Muscle of back (tissue), 13 donors: Measurements from ENCODE around the gene EFCAB10. TPM values are rescaled to one million over a fixed set of nuclear protein-coding genes. Genes with fewer than 3 reads are reported as not detected.
A peak's percentile ranks its signal among the peaks of the same experiment; 100 is the strongest.

Source experiments
- DNase-seq, 3 donors: peaks; one replicate each; pipeline versions ENCODE4 v3.0.0 to v3.0.0-alpha.2; 2013
- long read RNA-seq, 9 donors: transcript quantifications; one replicate each; lab custom pipeline, GENCODE V29; 2026
- polyA plus RNA-seq, 10 donors: library from polyadenylated mRNA; unstranded; fragments of 120-200 nt; gene quantifications; one replicate each; pipeline ENCODE4 v1.2.1, GENCODE V29; 2013; ENCODE audit not compliant: insufficient read length in 10 of 10

Gene EFCAB10, protein sequence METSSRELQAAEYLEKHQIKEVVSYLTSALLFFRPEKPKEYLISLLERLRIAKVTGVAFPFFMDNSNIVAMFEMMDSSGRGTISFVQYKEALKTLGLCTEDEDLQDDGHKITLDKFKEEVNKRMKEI
- polyA plus RNA-seq = 1 to 10 TPM in 7 of 10 donors, under 1 TPM in 3; 0.78 to 2.2 (median 1.2) TPM
- long read RNA-seq, donor 1 = 0 reads
- long read RNA-seq, donor 2 = 0 reads
- long read RNA-seq, donor 3 = 0 reads
- long read RNA-seq, donor 4 = 0 reads
- long read RNA-seq, donor 5 = 0 reads
- long read RNA-seq, donor 6 = 0 reads
- long read RNA-seq, donor 7 = 0 reads
- long read RNA-seq, donor 8 = 0 reads
- long read RNA-seq, donor 9 = 0 reads

GRCh38 chr7:105581066-105581811, at the start of gene EFCAB10:
Gene EFCAB10 (minus strand): TSS chr7:105581493. CDS start chr7:105581463, 30 bp downstream.
- DNase-seq = peak; percentile 21 to 67 (median 27)

DNA sequence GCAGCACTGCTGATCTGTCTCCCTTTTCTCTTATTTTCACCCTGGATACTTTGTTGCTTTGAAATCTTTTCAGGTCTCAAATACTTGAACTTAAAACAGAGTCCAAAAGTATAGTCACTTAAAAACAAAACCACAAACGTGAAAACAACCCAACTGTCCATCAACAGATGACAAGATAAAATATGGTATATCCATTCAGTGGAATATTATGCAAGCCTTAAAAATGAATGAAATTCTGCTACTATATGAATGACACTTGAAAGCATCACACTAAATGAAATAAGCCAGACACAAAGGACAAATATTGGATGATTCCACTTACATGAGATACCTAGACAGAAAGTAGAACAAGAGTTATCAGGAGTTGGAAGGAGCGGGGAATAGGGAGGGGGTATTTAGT, 44.7 kb upstream of the EFCAB10 start:
- no peak for DNase-seq

GRCh38 chr7:105623906-105624305, 42.6 kb upstream of the EFCAB10 start:
- no peak for DNase-seq

- no peak for DNase-seq
These were observed 42.1 kb upstream of the EFCAB10 start for GRCh38 chr7:105623378-105623777.

GRCh38 chr7:105622106-105622731, 40.9 kb upstream of the EFCAB10 start:
- DNase-seq = no peak

GRCh38 chr7:105621617-105622016, 40.3 kb upstream of the EFCAB10 start:
- peak; percentile 32 to 89 (median 80) for DNase-seq

- no peak for DNase-seq
These were observed 39.9 kb upstream of the EFCAB10 start for GRCh38 chr7:105621176-105621575.

- no peak for DNase-seq
These were observed 38.3 kb upstream of the EFCAB10 start for GRCh38 chr7:105619590-105619989.

DNA sequence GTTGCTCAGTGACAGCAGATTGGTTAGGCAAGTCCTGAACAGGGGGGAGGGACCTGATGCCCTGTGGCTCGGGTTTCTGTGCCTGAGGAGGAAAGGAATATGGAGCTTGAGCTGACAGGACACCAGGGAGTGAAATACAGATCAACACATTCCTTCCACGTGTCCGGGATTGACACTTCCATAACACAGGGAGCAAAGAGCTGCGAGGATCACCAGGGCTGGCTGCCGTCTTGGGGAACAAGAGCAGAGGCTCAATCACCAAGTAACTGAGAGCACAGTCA, 36.7 kb upstream of the EFCAB10 start:
- DNase-seq = no peak

DNA sequence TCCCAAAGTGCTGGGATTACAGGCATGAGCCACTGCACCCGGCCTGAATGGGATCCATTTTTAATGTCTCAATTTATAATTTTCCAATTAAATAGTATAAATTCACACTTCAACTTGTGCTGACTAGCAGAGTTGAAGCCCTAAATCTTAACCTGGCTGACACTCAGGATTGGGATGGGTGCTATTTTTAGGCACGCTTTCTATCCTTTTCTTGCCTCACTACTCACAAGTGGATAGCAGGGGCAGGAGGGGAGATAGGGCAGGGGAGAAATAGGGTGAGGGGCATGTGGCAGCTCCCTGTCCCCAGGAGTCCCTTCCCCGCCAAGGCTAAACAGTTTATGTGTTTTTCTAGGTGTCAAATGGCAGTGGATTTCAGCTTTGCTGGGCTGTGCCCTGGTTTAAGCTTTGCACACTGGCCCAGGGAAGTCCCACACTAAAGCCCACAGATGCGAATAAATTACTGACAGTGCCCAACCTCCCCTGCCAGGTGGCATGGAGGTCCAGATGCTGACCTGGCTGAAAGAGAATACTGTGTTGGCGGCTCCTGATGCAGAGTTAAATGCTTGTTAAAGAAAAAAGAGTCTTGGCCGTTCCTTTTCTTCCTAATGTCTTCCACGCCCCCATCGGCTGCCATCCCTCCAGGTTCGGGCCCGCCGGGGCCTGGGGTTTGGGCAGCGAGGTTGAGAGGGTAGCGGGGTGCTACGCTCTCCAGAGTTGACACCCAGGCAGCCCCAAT, 36.2 kb upstream of the EFCAB10 start:
- no peak for DNase-seq

- no peak for DNase-seq
These were observed 33.1 kb upstream of the EFCAB10 start for GRCh38 chr7:105614341-105614840.

DNA sequence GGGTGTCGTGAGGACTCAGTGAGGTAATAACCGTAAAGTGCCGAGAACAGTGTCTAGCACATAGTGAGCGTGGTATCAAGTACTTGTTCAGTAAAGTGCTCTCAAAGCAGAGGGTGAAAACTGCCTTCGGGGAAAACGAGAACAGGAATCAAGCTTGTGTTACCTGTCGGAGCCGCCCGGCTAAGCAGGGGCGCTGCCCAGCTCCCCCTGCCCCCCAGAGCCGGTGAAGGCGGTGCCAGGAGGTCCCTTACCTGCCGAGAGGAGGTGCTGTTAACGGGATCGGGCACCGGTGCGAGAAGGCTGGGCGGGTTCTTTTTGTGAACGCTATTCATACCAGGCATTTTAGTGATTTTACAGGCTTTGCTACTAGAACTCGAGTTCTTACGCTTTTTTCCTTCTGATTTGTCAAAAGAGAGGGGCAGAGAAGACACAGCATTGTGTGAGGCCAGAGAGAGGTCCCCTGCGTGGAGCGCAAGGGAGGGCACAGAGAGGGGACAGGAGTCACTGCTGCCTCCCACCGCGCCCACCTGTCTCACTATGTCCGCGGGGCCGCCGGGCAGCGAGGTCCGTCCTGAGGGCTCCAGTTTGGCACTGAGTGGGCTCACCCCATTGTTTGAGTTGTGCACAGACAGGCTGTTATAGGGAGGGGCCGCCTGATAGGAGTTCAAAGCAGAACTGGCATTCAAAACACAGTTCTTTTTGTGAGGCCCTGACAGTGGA, 32.5 kb upstream of the EFCAB10 start:
- DNase-seq = no peak

DNA sequence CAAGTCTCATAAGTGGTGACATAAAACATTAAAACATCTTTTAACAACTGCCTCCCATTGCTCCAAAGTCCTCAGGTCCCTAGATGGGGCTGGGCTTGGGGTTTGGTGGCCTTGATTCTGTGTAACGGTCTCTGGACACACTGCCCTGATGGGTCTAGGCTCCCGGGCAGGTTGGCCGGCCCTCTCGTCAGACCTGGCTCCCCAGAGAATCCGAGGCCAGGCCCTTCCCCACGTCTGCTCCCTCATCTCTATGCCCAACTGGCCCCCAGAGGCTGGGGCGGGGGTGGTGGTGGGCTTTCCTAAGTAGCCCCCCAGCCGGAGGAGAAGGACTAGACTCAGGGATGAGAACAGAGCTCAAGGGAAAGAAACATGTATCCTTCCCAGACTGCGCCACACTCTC, 31.5 kb upstream of the EFCAB10 start:
- no peak for DNase-seq

GRCh38 chr7:105611856-105612775, 30.8 kb upstream of the EFCAB10 start:
- peak in 1 of 3 donors; percentile 42 for DNase-seq

DNA sequence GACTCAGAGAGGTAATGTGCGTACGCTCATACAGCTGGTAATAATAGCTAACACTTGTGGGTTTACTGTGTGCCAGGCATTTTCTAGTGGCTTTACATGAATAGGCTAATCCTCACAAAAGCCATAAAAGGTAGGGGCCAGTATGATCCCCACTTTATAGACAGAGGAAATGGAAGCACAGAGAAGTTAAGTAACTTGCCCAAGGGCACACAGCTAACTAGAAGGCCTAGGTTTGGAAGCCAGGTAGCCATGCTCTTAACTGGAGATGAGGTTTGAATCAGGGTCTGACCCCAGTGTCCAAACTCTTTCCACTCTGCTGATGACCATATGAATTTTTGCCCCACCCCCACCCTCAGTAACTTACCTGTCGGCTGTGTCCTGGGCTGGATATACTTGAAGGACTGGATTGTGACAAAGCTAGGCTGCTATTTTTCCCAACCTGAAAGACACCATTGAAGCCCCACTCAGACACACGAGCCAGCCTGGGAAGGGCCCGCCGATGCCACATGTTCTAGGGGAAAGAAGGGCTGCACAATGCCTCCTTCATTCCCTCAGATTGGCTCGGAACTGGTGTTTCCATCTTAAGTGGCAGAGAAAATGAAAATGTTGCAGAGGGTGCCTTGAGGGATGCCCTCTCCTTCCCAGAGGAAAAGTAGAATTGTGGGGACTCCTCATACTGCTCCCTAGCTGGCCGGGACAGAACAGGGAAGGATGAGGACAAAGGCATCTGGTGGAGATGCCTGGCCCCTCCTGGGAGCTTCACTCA, 29.1 kb upstream of the EFCAB10 start:
- no peak for DNase-seq

GRCh38 chr7:105602325-105603305, 21.3 kb upstream of the EFCAB10 start:
- no peak for DNase-seq

DNA sequence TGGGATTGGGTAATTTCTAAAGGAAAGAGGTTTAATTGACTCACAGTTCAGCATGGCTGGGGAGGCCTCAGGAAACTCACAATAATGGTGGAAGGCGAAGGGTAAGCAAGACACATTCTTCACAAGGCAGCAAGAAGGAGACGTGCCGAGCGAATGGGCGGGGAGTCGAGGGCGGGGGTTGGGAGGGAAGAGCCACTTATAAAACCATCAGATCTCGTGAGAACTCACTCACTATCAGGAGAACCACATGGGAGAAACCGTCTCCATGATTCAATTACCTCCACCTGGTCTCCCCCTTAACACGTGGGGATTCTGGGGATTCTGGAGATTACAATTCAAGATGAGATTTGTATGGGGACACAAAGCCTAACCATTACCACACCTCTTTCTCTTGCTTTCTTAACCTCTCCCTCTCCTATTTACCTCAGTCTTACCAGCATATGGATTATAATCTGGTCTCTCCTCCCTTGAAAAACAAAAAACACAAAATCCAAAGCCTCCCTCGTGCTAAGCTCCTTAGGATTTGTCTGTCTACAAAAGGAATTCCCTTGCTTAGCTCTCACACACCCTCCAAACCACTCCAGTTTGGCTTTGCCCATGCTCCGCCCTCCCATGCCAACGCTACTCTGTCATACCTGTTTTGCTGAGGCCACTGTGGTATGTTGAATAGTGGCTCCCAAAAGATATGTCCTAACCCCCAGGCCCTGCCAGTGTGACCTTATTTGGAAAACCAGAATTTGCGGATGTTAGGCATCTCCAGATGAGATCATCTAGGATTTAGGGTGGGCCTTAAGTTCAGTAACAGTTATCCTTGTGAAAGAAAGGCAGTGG, 19.6 kb upstream of the EFCAB10 start:
- no peak for DNase-seq
